ENCODE data around the gene MAGEB5.
"Not testable (repeated sequence)": the region's sequence is repeated elsewhere in the genome, so short reads cannot be mapped to it uniquely, and the experiment has no call there.

The MAGEB5 gene, protein sequence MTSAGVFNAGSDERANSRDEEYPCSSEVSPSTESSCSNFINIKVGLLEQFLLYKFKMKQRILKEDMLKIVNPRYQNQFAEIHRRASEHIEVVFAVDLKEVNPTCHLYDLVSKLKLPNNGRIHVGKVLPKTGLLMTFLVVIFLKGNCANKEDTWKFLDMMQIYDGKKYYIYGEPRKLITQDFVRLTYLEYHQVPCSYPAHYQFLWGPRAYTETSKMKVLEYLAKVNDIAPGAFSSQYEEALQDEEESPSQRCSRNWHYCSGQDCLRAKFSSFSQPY

DNA sequence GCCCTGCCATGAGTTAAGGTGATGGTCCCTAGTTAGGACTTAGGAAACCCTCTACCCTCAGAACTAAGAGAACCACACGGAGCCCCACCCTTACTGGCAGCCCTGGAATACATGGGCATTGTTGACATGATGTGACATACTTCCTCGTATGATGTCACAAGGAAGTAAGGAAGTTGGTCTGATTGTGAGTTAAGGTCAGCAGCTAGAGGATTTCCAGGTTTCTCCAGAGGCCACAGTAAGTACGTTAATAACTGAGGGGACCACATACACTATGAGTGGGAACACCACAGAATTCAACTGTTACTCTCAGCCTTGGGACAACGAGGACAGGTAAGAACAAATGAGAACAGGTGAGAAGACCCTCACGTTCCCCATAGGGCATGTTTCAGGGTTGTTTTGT is at the start of gene MAGEB5:
TSS of gene MAGEB5 (plus strand) at position 301 of the 400 bp plus-strand sequence. CDS start 1,133 bp downstream, outside the sequence.
- DNase-seq (ENCODE audit: low read depth in 3 of 3) = no peak

DNA sequence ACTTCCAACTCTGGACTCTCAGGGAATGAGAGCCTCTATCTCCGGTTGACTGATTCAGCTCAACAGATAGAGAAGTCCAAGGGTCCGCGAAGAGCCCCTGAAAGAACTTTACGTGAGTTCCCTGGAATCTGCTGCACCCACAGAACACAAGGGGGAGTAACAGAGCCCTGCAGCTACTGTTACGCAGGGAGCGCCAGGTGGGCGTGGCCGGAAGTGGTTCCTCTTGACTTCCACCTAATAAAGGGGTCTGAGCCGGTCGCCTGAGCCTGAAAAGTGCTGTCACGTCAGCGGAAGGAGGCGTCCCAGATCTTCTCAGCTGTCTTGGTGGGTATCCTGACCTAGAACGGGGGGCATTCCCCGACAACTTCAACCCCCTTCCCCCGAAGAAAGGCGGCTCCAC is 23.8 kb upstream of the MAGEB5 start, which contains the start of gene MAGEB6:
TSS of gene MAGEB6 (plus strand) at position 237 of the 400 bp plus-strand sequence. CDS start 1,407 bp downstream, outside the sequence.
- DNase-seq (ENCODE audit: low read depth in 3 of 3) = no peak

DNA sequence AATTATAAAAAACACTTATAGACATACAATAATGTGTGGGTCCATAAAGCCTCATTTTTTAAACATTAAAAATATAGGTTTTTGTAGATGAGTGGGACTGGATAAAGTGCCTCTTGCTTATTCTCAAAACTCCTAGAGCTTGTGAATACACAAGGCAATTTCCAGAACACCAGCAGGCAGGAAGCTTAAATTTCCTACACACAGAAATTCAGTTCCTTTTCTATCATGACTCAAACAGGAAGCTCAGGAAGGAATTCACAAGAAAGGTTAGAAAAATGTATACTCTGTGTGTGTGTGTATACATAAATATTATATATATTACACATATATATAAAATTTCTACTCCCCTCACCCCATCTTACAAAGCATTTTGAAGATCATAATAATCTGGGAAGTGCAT is 12.4 kb upstream of the MAGEB5 start:
- DNase-seq (ENCODE audit: low read depth in 3 of 3) = no peak

- DNase-seq (ENCODE audit: low read depth in 3 of 3) = not testable (repeated sequence)
These were observed 11.3 kb upstream of the MAGEB5 start for GRCh38 chrX:26204717-26205116.

- no peak for DNase-seq (ENCODE audit: low read depth in 3 of 3)
These were observed 8.0 kb upstream of the MAGEB5 start for GRCh38 chrX:26208012-26208411.

- DNase-seq (ENCODE audit: low read depth in 3 of 3) = no peak
These were observed 3.4 kb downstream of the MAGEB5 start for GRCh38 chrX:26219351-26219750.

- DNase-seq (ENCODE audit: low read depth in 3 of 3) = no peak
These were observed 18.2 kb downstream of the MAGEB5 start for GRCh38 chrX:26234177-26234576.

DNA sequence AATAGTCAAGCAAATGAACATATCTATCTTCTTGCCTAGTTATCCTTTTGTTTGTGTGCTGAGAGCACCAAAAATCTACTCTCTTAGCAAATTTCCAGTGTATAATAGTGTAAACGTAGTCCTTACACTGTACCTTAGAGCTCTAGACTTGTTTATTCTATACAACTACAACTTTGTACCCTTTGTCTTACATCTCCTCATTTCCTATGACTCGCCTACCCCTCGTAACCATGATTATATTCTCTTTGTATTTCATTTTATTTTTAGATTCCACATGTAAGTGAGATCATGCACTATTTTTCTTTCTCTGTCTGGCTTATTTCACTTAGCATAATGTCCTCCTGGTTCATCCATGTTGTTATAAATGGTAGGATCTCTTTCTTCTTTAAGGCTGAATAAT is 37.6 kb downstream of the MAGEB5 start:
- DNase-seq (ENCODE audit: low read depth in 3 of 3) = no peak

DNA sequence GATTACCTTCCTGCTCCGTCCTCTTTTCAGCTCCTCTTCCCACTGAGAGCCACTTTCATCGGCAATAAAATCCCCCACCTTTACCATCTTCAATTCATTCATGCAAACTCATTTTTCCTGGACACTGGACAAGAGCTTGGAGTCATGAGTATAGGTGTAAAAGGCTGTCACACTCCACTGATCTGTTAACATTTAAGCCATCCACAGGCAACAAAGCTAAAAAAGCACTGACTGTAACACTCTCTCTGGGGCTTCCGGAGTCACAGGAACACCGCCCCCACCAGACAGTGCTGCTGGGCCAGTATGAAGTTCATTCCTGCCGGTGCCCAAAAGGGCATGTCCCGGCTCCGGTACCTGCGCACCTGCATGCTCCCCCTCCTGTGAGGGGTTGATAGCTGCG is 38.5 kb downstream of the MAGEB5 start:
- no peak for DNase-seq (ENCODE audit: low read depth in 3 of 3)

GRCh38 chrX:26262121-26262523 is 46.2 kb downstream of the MAGEB5 start:
- no peak for DNase-seq (ENCODE audit: low read depth in 3 of 3)

All from stimulated activated CD4-positive, alpha-beta T cell treated with anti-CD3 and anti-CD28 coated beads, TNF-alpha, amount 100 ng/mL, for 24 hours (primary cell).